CD4-positive, alpha-beta memory T cell (primary cell): ENCODE results near the gene SPRYD4. TPM values are rescaled to one million over a fixed set of nuclear protein-coding genes. Genes with fewer than 3 reads are reported as not detected.

Source experiments
- CTCF ChIA-PET: fragments of 350-600 bp; sonication (Branson Sonifier 250); formaldehyde crosslinking; loops from one replicate; lab custom pipeline; 2021; ENCODE audit warnings: inconsistent platforms; ENCODE audit not compliant: partially characterized antibody; lab: Charles Lee
- POLR2A ChIA-PET: fragments of 350-600 bp; sonication (Branson Sonifier 250); formaldehyde crosslinking; loops from one replicate; lab custom pipeline; 2021; ENCODE audit not compliant: partially characterized antibody; lab: Charles Lee
- DNase-seq, 5 donors: peaks; one replicate each; pipeline versions ENCODE4 v3.0.0 to v3.0.0-alpha.2; 2020 to 2022; ENCODE audit warnings: mixed read lengths in 1 of 5
- H3K27ac ChIP-seq: one replicate; pipeline ENCODE4 v1.7.0; 2013; ENCODE audit warnings: low read depth, low read length
- H3K27me3 ChIP-seq: 2 replicates; pipeline ENCODE4 v1.7.0; 2013; ENCODE audit warnings: mild to moderate bottlenecking, low read length, moderate library complexity; ENCODE audit not compliant: insufficient read depth
- H3K36me3 ChIP-seq: 2 replicates; pipeline ENCODE4 v1.7.0; 2013; ENCODE audit warnings: mild to moderate bottlenecking, low read length, moderate library complexity; ENCODE audit not compliant: insufficient read depth
- H3K4me1 ChIP-seq: 2 replicates; pipeline ENCODE4 v1.7.0; 2013; ENCODE audit warnings: mild to moderate bottlenecking, low read length, moderate library complexity; ENCODE audit not compliant: insufficient read depth
- H3K4me3 ChIP-seq, 2 donors: one replicate each; pipeline ENCODE4 v1.7.0; 2013; ENCODE audit warnings: low read length in 2 of 2, mild to moderate bottlenecking in 1 of 2
- H3K9me3 ChIP-seq, 2 donors: one replicate each; pipeline ENCODE4 v1.7.0; 2013; ENCODE audit warnings: low read length in 2 of 2, control low read depth in 1 of 2; ENCODE audit not compliant: control insufficient read depth in 1 of 2
- H3K27ac Mint-ChIP-seq, 7 donors: one replicate each; pipeline ENCODE4 v1.8.0; 2020 to 2021; ENCODE audit warnings: mixed read lengths in 7 of 7, mild to moderate bottlenecking in 6 of 7, inconsistent platforms in 3 of 7, moderate library complexity in 3 of 7
- H3K27me3 Mint-ChIP-seq, 2 donors: one replicate each; pipeline ENCODE4 v1.8.0; 2020 to 2021; ENCODE audit warnings: mixed read lengths in 2 of 2
- H3K36me3 Mint-ChIP-seq, 2 donors: one replicate each; pipeline ENCODE4 v1.8.0; 2020 to 2021; ENCODE audit warnings: mixed read lengths in 2 of 2, inconsistent platforms in 1 of 2, mild to moderate bottlenecking in 1 of 2
- H3K4me1 Mint-ChIP-seq, 4 donors: one replicate each; pipeline ENCODE4 v1.8.0; 2020 to 2021; ENCODE audit warnings: mixed read lengths in 4 of 4, mild to moderate bottlenecking in 1 of 4
- H3K4me3 Mint-ChIP-seq, 8 donors: one replicate each; pipeline ENCODE4 v1.8.0; 2020 to 2021; ENCODE audit warnings: mixed read lengths in 8 of 8, mild to moderate bottlenecking in 7 of 8, moderate library complexity in 6 of 8, inconsistent platforms in 3 of 8
- H3K9me3 Mint-ChIP-seq, 8 donors: one replicate each; pipeline ENCODE4 v1.8.0; 2020 to 2021; ENCODE audit warnings: mixed read lengths in 8 of 8, mild to moderate bottlenecking in 5 of 8, inconsistent platforms in 3 of 8, moderate library complexity in 1 of 8
- intact Hi-C: fragments of 100-400 bp; cut with micrococcal nuclease; formaldehyde crosslinking; loops from one replicate; pipeline ENCODE4 v1.15.1; 2023
- polyA plus RNA-seq, 2 donors: library from polyadenylated mRNA; unstranded; fragments of 300-500 nt; fragmentation: Illumina TruSeq; gene quantifications; one replicate each; pipeline ENCODE4 v1.2.3, GENCODE V29; 2021
- total RNA-seq, 2 experiments: library from RNA; stranded (reverse); gene quantifications; one replicate each; pipeline ENCODE4 v1.2.3, GENCODE V29; 2021

The SPRYD4 gene
- total and polyA plus RNA-seq, 4 experiments from 2014 or later = 1.1 to 6.9 (median 4.0) TPM

- POLR2A ChIA-PET = no interaction called here
- CTCF ChIA-PET = no interaction called here
- H3K27ac ChIP-seq = no peak overlapping the region
- peaks cover 3% of the 10 kb centered on the region for H3K36me3 ChIP-seq
- H3K4me1 Mint-ChIP-seq = peaks cover 1 to 11% (median 3%) of the 10 kb centered on the region in 4 donors
- peaks cover under 1% of the 10 kb centered on the region for H3K4me1 ChIP-seq
- no peaks in the 10 kb centered on the region for H3K27me3 ChIP-seq
- no peaks in the 10 kb centered on the region for H3K9me3 ChIP-seq
- DNase-seq = no peak
- H3K27me3 Mint-ChIP-seq = no peaks in the 10 kb centered on the region
- no peaks in the 10 kb centered on the region for H3K9me3 Mint-ChIP-seq
- peaks cover 3 to 15% of the 10 kb centered on the region in 2 donors for H3K36me3 Mint-ChIP-seq
- intact Hi-C loops = no loop called here
- no peak overlapping the region for H3K4me3 ChIP-seq
- H3K4me3 Mint-ChIP-seq = no peak overlapping the region
- H3K27ac Mint-ChIP-seq = peak overlapping the region in 1 of 7 donors; percentile 74
These were observed 7.8 kb downstream of the SPRYD4 start for GRCh38 chr12:56476143-56476542.

DNA sequence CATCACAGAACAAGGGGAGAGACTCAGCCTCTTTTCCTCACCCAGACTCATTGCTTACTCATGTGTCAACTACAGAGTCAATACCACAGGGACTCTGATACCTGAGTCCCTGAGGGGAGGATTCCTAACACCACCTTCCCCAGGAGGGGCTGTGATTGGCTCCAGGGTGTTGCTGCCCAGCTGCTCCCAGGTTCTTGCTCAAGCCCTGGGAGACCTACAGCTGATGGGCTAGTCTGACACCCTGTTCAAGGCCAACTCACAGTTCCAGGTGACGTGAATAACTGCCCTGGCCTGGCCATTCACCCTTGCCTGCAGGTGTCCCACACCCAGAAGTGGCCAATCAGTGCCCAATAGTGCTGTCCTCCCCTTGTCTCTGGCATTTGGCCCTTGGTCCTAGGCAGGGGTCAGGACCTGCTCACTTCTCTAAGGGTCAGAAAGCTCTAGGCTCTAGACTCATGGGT is 8.6 kb downstream of the SPRYD4 start:
- ChIA-PET POLR2A (interaction anchor here (1.4 kb wide), 1 partner anchor 255 kb away, joined by 3 read pairs; the partner anchor contains the start of gene RNF41), CTCF (no interaction called here)
- intact Hi-C loops = no loop called here
- H3K9me3 Mint-ChIP-seq = no peaks in the 10 kb centered on the region
- Histone ChIP-seq H3K4me1 (no peaks in the 10 kb centered on the region), H3K27me3 (no peaks in the 10 kb centered on the region), H3K27ac (no peak overlapping the region), H3K4me3 (no peak overlapping the region), H3K36me3 (peaks cover 3% of the 10 kb centered on the region), H3K9me3 (no peaks in the 10 kb centered on the region)
- H3K36me3 Mint-ChIP-seq = peaks cover 3 to 9% of the 10 kb centered on the region in 2 donors
- H3K4me3 Mint-ChIP-seq = no peak overlapping the region
- H3K27me3 Mint-ChIP-seq = no peaks in the 10 kb centered on the region
- no peak for DNase-seq
- H3K4me1 Mint-ChIP-seq = peaks cover 0 to 2% (median under 1%) of the 10 kb centered on the region in 4 donors
- H3K27ac Mint-ChIP-seq = no peak overlapping the region

DNA sequence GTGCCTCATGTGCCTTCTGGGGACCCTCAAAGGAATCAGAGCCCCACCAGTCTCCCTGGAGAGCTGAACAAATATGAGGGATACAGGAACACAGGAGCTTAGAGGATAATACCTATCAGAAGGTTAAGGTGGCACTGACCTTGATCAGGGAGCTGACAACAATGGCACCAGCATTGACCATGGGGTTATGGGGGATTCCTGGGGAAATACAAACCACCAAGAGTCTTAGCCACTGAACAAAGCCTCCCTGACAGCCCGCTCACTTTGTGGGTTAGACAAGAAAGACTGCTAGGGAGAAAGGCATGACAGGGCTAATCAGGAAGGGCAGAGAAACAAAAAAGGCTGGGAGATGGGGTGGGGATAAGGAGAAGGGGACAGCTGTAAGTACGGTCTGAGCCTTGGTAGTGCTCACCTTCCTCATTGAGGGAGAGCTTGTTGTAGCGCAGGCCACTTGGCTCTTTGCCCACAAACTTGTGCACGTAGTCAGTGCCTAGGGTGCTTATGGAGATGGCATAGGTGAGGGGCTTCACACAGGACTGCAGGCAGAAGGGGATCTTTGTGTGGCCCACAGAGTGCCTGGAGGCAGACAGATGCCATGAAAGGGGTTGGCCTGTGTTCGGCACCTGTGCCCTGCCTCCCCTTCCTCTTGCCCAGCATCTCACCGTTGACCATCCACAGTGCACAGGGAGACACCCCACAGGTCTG is 9.3 kb downstream of the SPRYD4 start:
- Histone ChIP-seq H3K4me3 (no peak overlapping the region), H3K36me3 (peaks cover 3% of the 10 kb centered on the region), H3K27me3 (no peaks in the 10 kb centered on the region), H3K4me1 (no peaks in the 10 kb centered on the region), H3K27ac (no peak overlapping the region), H3K9me3 (no peaks in the 10 kb centered on the region)
- intact Hi-C loops = no loop called here
- no peaks in the 10 kb centered on the region for H3K4me1 Mint-ChIP-seq
- H3K27ac Mint-ChIP-seq = peak overlapping the region in 3 of 7 donors; percentile 22 to 52 (median 46)
- ChIA-PET POLR2A (interaction anchor here (1.4 kb wide), 1 partner anchor 256 kb away, joined by 3 read pairs; the partner anchor contains the start of gene RNF41), CTCF (no interaction called here)
- H3K36me3 Mint-ChIP-seq = peaks cover 3 to 6% of the 10 kb centered on the region in 2 donors
- DNase-seq = no peak
- H3K27me3 Mint-ChIP-seq = no peaks in the 10 kb centered on the region
- no peaks in the 10 kb centered on the region for H3K9me3 Mint-ChIP-seq
- no peak overlapping the region for H3K4me3 Mint-ChIP-seq

- Mint-ChIP-seq H3K4me1 (no peaks in the 10 kb centered on the region), H3K27ac (no peak overlapping the region), H3K9me3 (no peaks in the 10 kb centered on the region), H3K4me3 (no peak overlapping the region), H3K27me3 (no peaks in the 10 kb centered on the region), H3K36me3 (peaks cover 3% of the 10 kb centered on the region in 2 donors)
- intact Hi-C loops = no loop called here
- H3K4me1 ChIP-seq = no peaks in the 10 kb centered on the region
- H3K27ac ChIP-seq = no peak overlapping the region
- POLR2A ChIA-PET = no interaction called here
- no peak for DNase-seq
- H3K9me3 ChIP-seq = no peaks in the 10 kb centered on the region
- CTCF ChIA-PET = interaction anchor here (1.4 kb wide), 1 partner anchor 9 kb away, joined by 4 read pairs; no protein-coding TSS in a partner anchor
- no peaks in the 10 kb centered on the region for H3K27me3 ChIP-seq
- no peak overlapping the region for H3K4me3 ChIP-seq
- no peaks in the 10 kb centered on the region for H3K36me3 ChIP-seq
These were observed 11.2 kb downstream of the SPRYD4 start for GRCh38 chr12:56479625-56480024.

DNA sequence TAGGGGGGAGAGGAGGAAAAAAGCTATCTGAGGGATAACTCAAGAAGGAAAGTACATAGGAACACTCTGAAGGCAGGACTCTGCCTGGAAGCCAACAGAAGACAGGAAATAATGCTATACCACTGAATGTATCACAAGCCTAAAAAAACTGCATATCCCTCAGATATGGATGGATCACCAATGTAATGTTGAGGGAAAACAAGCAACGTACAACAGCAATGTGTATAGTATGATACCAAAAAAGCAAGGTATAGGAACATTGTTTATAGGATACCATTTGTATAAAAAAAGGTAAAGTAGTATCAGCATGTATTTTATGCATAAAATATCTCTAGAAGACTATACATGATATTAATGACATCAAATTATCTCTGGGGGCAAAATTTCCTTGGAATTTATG is 16.2 kb downstream of the SPRYD4 start:
- POLR2A ChIA-PET = interaction anchor here (1.2 to 1.5 kb wide), 2 partner anchors 12 to 144 kb away, joined by 3 read pairs; no protein-coding TSS in a partner anchor
- no peaks in the 10 kb centered on the region for H3K9me3 Mint-ChIP-seq

DNA sequence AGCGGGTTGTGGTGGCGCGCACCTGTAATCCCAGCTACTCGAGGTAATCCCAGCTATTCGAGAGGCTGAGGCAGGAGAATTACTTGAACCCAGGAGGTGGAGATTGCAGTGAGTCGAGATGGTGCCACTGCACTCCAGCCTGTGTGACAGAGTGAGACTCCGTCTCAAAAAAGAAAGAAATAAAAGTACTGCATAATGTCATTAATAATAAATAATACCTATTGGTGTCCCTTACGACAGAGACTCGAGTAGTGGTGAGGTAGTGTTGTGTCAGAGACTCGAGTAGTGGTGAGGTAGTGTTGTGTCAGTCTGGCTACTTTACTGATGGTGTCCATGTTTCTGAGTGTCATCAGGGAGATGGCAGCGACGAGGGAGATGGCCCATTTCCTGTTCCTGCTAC is 18.3 kb downstream of the SPRYD4 start:
- intact Hi-C loops = no loop called here

More for the DNA sequence above, 16.2 kb downstream of the SPRYD4 start:
- no peak for DNase-seq
- intact Hi-C loops = no loop called here
- Histone ChIP-seq H3K27me3 (no peaks in the 10 kb centered on the region), H3K27ac (no peak overlapping the region), H3K4me3 (no peak overlapping the region), H3K4me1 (peaks cover 14% of the 10 kb centered on the region), H3K36me3 (no peaks in the 10 kb centered on the region), H3K9me3 (no peaks in the 10 kb centered on the region)
- Mint-ChIP-seq H3K36me3 (peaks cover 0 to 2% of the 10 kb centered on the region in 2 donors), H3K4me1 (peaks cover 11 to 18% (median 14%) of the 10 kb centered on the region in 4 donors), H3K4me3 (peak overlapping the region in 1 of 8 donors; percentile 28), H3K27me3 (peaks cover 0 to 2% of the 10 kb centered on the region in 2 donors), H3K27ac (no peak overlapping the region)
- CTCF ChIA-PET = interaction anchor here (1.0 to 1.7 kb wide), 3 partner anchors 11 to 21 kb away, joined by 3 to 7 read pairs (median 6); no protein-coding TSS in a partner anchor

DNA sequence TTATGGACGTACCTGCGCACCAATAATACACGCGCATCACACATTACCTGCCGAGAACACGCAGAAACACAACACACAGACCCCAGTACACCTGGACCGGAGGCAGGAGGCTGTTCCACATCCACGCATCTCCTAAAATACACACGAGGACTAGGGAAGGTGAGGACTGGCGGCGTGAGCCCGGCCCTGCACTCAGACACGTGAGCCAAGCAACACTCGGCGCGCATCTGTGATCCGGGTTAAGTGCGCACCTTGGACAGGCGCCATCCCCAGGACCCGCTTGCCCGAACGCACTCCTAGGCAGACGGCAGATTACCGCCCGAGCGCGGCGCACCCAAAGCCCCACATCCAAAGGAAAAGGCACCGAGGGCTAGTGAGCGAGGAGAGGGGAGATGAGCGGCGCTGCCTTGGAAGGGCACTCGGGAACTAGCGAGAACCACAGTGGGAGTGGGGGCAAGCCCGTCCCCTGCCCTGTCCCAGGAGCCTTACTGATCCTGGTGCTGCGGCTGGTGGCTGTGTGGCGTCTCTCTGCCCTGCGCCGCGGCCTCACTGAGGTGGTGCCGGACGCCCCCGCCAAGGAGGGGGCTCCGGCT is 19.2 kb downstream of the SPRYD4 start:
- Histone ChIP-seq H3K9me3 (no peaks in the 10 kb centered on the region), H3K36me3 (no peaks in the 10 kb centered on the region), H3K27me3 (no peaks in the 10 kb centered on the region), H3K27ac (no peak overlapping the region), H3K4me3 (peak overlapping the region; percentile 61 to 78), H3K4me1 (peaks cover 14% of the 10 kb centered on the region)
- H3K4me1 Mint-ChIP-seq = peaks cover 11 to 21% (median 15%) of the 10 kb centered on the region in 4 donors
- H3K27me3 Mint-ChIP-seq = peaks cover 7 to 10% of the 10 kb centered on the region in 2 donors
- H3K9me3 Mint-ChIP-seq = no peaks in the 10 kb centered on the region
- CTCF ChIA-PET = no interaction called here
- peak in 3 of 5 donors; percentile 18 to 35 (median 25) for DNase-seq
- POLR2A ChIA-PET = interaction anchor here (1.0 to 1.8 kb wide), 9 partner anchors 19 to 514 kb away, joined by 3 to 9 read pairs (median 4); partner anchors contain the start of genes CNPY2, NACA, RAB5B and RNF41
- peak overlapping the region in 6 of 7 donors; percentile 38 to 93 (median 78) for H3K27ac Mint-ChIP-seq
- intact Hi-C loops = loop anchor here (1.0 kb wide), 1 partner anchor 19 kb away; the partner anchor contains the start of gene SPRYD4
- H3K36me3 Mint-ChIP-seq = peaks cover 0 to 2% of the 10 kb centered on the region in 2 donors
- peak overlapping the region; percentile 89 to 98 (median 94) for H3K4me3 Mint-ChIP-seq

More for the DNA sequence above, 18.3 kb downstream of the SPRYD4 start:
- POLR2A ChIA-PET = no interaction called here
- DNase-seq = no peak
- Histone ChIP-seq H3K4me3 (no peak overlapping the region), H3K36me3 (no peaks in the 10 kb centered on the region), H3K9me3 (no peaks in the 10 kb centered on the region), H3K27me3 (no peaks in the 10 kb centered on the region), H3K27ac (no peak overlapping the region), H3K4me1 (peaks cover 14% of the 10 kb centered on the region)
- peaks cover 0 to 2% of the 10 kb centered on the region in 2 donors for H3K36me3 Mint-ChIP-seq
- H3K27ac Mint-ChIP-seq = peak overlapping the region in 2 of 7 donors; percentile 27 to 42
- H3K4me3 Mint-ChIP-seq = peak overlapping the region; percentile 47 to 98 (median 92)
- peaks cover 5 to 10% of the 10 kb centered on the region in 2 donors for H3K27me3 Mint-ChIP-seq
- CTCF ChIA-PET = interaction anchor here (1.1 to 1.4 kb wide), 2 partner anchors 9 to 23 kb away, joined by 3 to 4 read pairs; no protein-coding TSS in a partner anchor
- peaks cover 11 to 21% (median 15%) of the 10 kb centered on the region in 4 donors for H3K4me1 Mint-ChIP-seq
- H3K9me3 Mint-ChIP-seq = no peaks in the 10 kb centered on the region
